Adrenal gland (tissue), 5 donors: ENCODE results near the gene PTPRC.

Source experiments
- POLR2A ChIP-seq, 2 donors: fragments of 450-650 bp; IDR thresholded peaks; one replicate each; pipeline ENCODE4 v1.6.1; 2017; ENCODE audit warnings: antibody characterized with exemption in 2 of 2, mild to moderate bottlenecking in 2 of 2, moderate library complexity in 1 of 2
- TF ChIP-seq, protein P1 (sequence below), 6 experiments: fragments of 450-650 bp in 4 of 6; fragments of 200-600 bp in 2 of 6; sonication (generic) in 1 of 6; IDR thresholded peaks; 1 replicate in 5 of 6; 2 replicates in 1 of 6; pipeline versions ENCODE4 v1.5.1 to v1.8.0; 2016 to 2021; ENCODE audit warnings: antibody characterized with exemption in 6 of 6, mild to moderate bottlenecking in 2 of 6, moderate library complexity in 1 of 6
- donor health status: DM: no; HTN: no; CAD: no.

GRCh38 chr1:198656500-198656932 lies 17.7 kb downstream of the PTPRC start:
- TF ChIP-seq, protein P1, sequence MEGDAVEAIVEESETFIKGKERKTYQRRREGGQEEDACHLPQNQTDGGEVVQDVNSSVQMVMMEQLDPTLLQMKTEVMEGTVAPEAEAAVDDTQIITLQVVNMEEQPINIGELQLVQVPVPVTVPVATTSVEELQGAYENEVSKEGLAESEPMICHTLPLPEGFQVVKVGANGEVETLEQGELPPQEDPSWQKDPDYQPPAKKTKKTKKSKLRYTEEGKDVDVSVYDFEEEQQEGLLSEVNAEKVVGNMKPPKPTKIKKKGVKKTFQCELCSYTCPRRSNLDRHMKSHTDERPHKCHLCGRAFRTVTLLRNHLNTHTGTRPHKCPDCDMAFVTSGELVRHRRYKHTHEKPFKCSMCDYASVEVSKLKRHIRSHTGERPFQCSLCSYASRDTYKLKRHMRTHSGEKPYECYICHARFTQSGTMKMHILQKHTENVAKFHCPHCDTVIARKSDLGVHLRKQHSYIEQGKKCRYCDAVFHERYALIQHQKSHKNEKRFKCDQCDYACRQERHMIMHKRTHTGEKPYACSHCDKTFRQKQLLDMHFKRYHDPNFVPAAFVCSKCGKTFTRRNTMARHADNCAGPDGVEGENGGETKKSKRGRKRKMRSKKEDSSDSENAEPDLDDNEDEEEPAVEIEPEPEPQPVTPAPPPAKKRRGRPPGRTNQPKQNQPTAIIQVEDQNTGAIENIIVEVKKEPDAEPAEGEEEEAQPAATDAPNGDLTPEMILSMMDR (IDR thresholded peaks at IDR 0.05): no peak
- TF ChIP-seq POLR2A (IDR thresholded peaks at IDR 0.05): no peak
